ENCODE data around the gene B4GALT6. TPM values are rescaled to one million over a fixed set of nuclear protein-coding genes. Genes with fewer than 3 reads are reported as not detected.

Gene B4GALT6
- total RNA-seq, 1 donor from 2014 or later: 17.7 TPM

DNA sequence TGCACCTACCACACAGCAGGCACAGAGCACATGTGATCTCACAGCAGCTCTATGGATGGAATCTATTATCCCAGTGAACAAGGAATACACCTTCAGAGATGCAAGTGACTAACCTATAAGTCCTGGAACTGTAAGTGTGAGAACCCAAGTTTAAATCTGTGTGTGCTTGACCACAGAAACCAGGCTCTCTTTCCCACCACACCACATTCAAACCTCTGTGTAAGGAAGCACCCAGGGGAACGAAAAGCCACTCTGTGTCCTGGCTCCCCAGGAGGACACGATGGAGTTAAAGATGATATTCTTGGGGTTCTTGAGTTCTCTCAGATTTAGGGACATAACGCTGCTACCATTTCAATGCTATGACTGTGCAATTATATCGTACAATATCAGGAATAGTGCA is 53.8 kb downstream of the B4GALT6 start:
- Mint-ChIP-seq H3K9me3 (ENCODE audit: unreplicated experiment) (no peaks in the 10 kb centered on the region), H3K27me3 (ENCODE audit: low read depth, unreplicated experiment) (no peaks in the 10 kb centered on the region), H3K4me3 (ENCODE audit: unreplicated experiment) (no peak overlapping the region), H3K27ac (ENCODE audit: unreplicated experiment) (no peak overlapping the region), H3K4me1 (ENCODE audit: low read depth, unreplicated experiment) (no peaks in the 10 kb centered on the region), H3K36me3 (ENCODE audit: low read depth, unreplicated experiment) (no peaks in the 10 kb centered on the region)
- Histone ChIP-seq H3K4me2 (ENCODE audit: low read length) (no peak overlapping the region), H2AFZ (ENCODE audit: low read depth, low read length) (no peak overlapping the region), H3K36me3 (ENCODE audit: insufficient read depth, low read length) (no peaks in the 10 kb centered on the region), H3K27me3 (ENCODE audit: insufficient read depth, low read length) (no peaks in the 10 kb centered on the region), H3K27ac (ENCODE audit: low read depth, low read length) (no peak overlapping the region), H3K9me3 (ENCODE audit: insufficient read depth, low read depth, low read length) (no peaks in the 10 kb centered on the region), H3K4me3 (ENCODE audit: insufficient read depth, low read depth, low read length) (no peak overlapping the region), H3K79me2 (ENCODE audit: insufficient read depth, low read length) (no peaks in the 10 kb centered on the region), H4K20me1 (ENCODE audit: insufficient read depth, low read length) (no peaks in the 10 kb centered on the region), H3K4me1 (ENCODE audit: insufficient read depth, low read length) (no peaks in the 10 kb centered on the region), H3K9ac (ENCODE audit: low read length) (no peak overlapping the region)
- TF ChIP-seq, protein P1, sequence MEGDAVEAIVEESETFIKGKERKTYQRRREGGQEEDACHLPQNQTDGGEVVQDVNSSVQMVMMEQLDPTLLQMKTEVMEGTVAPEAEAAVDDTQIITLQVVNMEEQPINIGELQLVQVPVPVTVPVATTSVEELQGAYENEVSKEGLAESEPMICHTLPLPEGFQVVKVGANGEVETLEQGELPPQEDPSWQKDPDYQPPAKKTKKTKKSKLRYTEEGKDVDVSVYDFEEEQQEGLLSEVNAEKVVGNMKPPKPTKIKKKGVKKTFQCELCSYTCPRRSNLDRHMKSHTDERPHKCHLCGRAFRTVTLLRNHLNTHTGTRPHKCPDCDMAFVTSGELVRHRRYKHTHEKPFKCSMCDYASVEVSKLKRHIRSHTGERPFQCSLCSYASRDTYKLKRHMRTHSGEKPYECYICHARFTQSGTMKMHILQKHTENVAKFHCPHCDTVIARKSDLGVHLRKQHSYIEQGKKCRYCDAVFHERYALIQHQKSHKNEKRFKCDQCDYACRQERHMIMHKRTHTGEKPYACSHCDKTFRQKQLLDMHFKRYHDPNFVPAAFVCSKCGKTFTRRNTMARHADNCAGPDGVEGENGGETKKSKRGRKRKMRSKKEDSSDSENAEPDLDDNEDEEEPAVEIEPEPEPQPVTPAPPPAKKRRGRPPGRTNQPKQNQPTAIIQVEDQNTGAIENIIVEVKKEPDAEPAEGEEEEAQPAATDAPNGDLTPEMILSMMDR (IDR thresholded peaks at IDR 0.05; ENCODE audit: insufficient read depth, low read depth, low read length): no peak
- no peak for TF ChIP-seq EZH2 (IDR thresholded peaks at IDR 0.05; ENCODE audit: insufficient read depth, low read length)
- FAIRE-seq: no peak
- no peak for DNase-seq (ENCODE audit: low read depth)

DNA sequence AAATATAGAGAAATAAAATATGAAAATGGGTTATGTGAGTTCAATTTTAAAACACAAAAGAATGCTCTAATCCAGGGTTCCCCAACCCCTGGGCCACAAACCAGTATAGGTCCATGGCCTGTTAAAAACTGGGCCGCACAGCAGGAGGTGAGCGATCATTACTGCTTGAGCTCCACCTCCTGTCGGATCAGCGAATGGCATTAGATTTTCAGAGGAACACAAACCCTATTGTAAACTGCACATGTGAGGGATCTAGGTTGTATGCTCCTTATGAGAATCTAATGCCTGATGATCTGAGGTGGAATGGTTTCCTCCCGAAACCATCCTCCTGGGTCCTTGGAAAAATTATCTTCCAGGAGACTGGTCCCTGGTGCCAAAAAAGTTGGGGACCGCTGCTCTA is 58.0 kb downstream of the B4GALT6 start:
- Histone ChIP-seq H3K4me1 (ENCODE audit: insufficient read depth, low read length) (no peaks in the 10 kb centered on the region), H3K9me3 (ENCODE audit: insufficient read depth, low read depth, low read length) (no peaks in the 10 kb centered on the region), H3K4me2 (ENCODE audit: low read length) (no peak overlapping the region), H4K20me1 (ENCODE audit: insufficient read depth, low read length) (no peaks in the 10 kb centered on the region), H3K36me3 (ENCODE audit: insufficient read depth, low read length) (no peaks in the 10 kb centered on the region), H3K4me3 (ENCODE audit: insufficient read depth, low read depth, low read length) (no peak overlapping the region), H3K27me3 (ENCODE audit: insufficient read depth, low read length) (no peaks in the 10 kb centered on the region), H2AFZ (ENCODE audit: low read depth, low read length) (no peak overlapping the region), H3K79me2 (ENCODE audit: insufficient read depth, low read length) (no peaks in the 10 kb centered on the region), H3K27ac (ENCODE audit: low read depth, low read length) (no peak overlapping the region), H3K9ac (ENCODE audit: low read length) (no peak overlapping the region)
- DNase-seq (ENCODE audit: low read depth) (no peak), FAIRE-seq (no peak)
- H3K27me3 Mint-ChIP-seq (ENCODE audit: low read depth, unreplicated experiment): no peaks in the 10 kb centered on the region
- TF ChIP-seq, protein P1 (IDR thresholded peaks at IDR 0.05; ENCODE audit: insufficient read depth, low read depth, low read length): no peak
- no peak for TF ChIP-seq EZH2 (IDR thresholded peaks at IDR 0.05; ENCODE audit: insufficient read depth, low read length)
- H3K4me1 Mint-ChIP-seq (ENCODE audit: low read depth, unreplicated experiment): no peaks in the 10 kb centered on the region
- no peak overlapping the region for H3K4me3 Mint-ChIP-seq (ENCODE audit: unreplicated experiment)
- no peak overlapping the region for H3K27ac Mint-ChIP-seq (ENCODE audit: unreplicated experiment)
- H3K36me3 Mint-ChIP-seq (ENCODE audit: low read depth, unreplicated experiment): no peaks in the 10 kb centered on the region
- H3K9me3 Mint-ChIP-seq (ENCODE audit: unreplicated experiment): no peaks in the 10 kb centered on the region

DNA sequence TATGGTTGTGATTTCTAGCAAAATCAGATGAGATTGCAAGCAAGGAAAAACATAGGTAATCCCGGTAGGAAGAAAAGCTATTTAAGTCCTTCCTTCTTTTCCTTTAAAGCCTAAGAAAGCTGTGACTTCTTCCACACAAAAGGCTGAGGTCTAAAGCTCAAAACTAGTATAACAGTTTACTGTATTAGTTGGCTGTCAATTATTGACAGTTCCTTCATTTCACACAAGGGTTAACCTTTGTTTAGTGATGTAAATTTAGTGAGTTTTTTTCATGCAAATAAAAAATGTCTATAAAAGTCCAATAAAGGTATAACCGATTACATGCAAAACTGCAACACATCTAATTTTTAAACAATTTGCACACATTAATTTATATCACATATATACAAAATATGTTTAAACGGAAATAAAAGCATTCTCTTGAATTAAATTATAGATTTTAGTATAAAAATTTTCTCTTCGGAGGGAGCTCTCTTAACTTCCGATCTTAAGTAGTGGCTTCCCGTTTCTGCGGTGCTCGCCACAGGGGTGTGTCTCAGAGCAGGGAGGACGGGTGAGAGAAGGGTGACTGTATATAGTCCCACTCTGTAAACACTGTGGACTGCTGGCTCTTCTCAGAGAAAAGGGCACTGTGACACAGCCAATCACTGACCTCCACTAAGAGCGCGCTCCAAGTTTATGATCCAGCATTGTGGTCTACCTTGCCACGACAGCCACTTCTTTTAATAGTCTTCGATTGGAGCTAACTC is 59.3 kb downstream of the B4GALT6 start:
- H3K27ac Mint-ChIP-seq (ENCODE audit: unreplicated experiment): no peak overlapping the region
- no peaks in the 10 kb centered on the region for H3K4me1 ChIP-seq (ENCODE audit: insufficient read depth, low read length)
- no peaks in the 10 kb centered on the region for H3K79me2 ChIP-seq (ENCODE audit: insufficient read depth, low read length)
- no peak overlapping the region for H3K4me2 ChIP-seq (ENCODE audit: low read length)
- H3K36me3 Mint-ChIP-seq (ENCODE audit: low read depth, unreplicated experiment): no peaks in the 10 kb centered on the region
- H3K27me3 Mint-ChIP-seq (ENCODE audit: low read depth, unreplicated experiment): no peaks in the 10 kb centered on the region
- no peak overlapping the region for H2AFZ ChIP-seq (ENCODE audit: low read depth, low read length)
- no peak overlapping the region for H3K27ac ChIP-seq (ENCODE audit: low read depth, low read length)
- no peak overlapping the region for H3K4me3 ChIP-seq (ENCODE audit: insufficient read depth, low read depth, low read length)
- H3K4me1 Mint-ChIP-seq (ENCODE audit: low read depth, unreplicated experiment): no peaks in the 10 kb centered on the region
- no peaks in the 10 kb centered on the region for H3K27me3 ChIP-seq (ENCODE audit: insufficient read depth, low read length)
- no peak for FAIRE-seq
- no peak for DNase-seq (ENCODE audit: low read depth)
- no peaks in the 10 kb centered on the region for H3K36me3 ChIP-seq (ENCODE audit: insufficient read depth, low read length)
- H3K4me3 Mint-ChIP-seq (ENCODE audit: unreplicated experiment): no peak overlapping the region
- H4K20me1 ChIP-seq (ENCODE audit: insufficient read depth, low read length): no peaks in the 10 kb centered on the region
- no peaks in the 10 kb centered on the region for H3K9me3 ChIP-seq (ENCODE audit: insufficient read depth, low read depth, low read length)
- TF ChIP-seq EZH2 (IDR thresholded peaks at IDR 0.05; ENCODE audit: insufficient read depth, low read length): no peak
- TF ChIP-seq, protein P1 (IDR thresholded peaks at IDR 0.05; ENCODE audit: insufficient read depth, low read depth, low read length): no peak
- H3K9ac ChIP-seq (ENCODE audit: low read length): no peak overlapping the region
- no peaks in the 10 kb centered on the region for H3K9me3 Mint-ChIP-seq (ENCODE audit: unreplicated experiment)
